ENCODE results near the gene SKOR1.

The SKOR1 gene

DNA sequence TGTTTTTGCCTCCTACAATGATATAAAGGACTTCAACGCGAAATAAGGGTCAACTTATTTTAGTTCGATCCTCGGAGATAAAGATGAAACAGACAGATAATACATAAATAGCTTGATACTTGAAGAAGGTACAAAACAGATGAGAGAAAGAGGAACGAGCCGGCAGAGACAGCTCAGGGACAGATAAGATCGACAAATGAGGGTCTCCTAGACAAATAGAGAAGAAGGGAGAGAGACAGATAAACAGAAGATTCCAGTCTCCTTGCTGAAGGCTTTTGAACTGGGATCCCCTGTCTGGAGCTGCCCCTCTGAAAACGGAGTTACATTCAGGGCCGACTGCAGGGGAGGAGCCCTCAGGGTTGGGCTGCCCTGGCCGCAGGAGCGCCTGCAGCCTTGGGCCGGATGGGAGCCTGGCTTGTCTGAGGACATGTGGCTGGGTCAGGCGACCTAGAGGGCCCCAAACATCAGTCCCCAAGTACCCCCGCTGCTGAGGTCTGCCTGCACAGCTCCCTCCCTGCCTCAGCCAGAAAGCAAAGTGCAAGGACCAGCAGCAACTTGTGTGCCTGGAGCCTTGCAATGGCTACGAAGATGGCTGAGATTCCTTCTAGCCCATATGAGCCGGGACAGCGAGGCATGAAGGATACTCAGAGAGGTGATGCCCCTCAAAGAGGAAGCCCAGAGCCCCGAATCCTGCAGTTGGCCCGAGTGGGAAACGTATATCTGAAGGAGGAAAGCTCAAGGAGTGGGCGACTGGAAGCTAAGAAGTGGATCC is 926 bp upstream of the SKOR1 start:
- Histone ChIP-seq H3K4me3 (IDR thresholded peaks at IDR 0.05; ENCODE audit: insufficient read depth, low read depth, low read length) (no peak overlapping the region), H2AFZ (ENCODE audit: low read depth) (no peak overlapping the region), H4K20me1 (ENCODE audit: insufficient read depth) (no peaks in the 10 kb centered on the region), H3K36me3 (ENCODE audit: insufficient read depth) (no peaks in the 10 kb centered on the region), H3K27ac (no peak overlapping the region), H3K27me3 (ENCODE audit: insufficient read depth, low read depth) (peaks cover 3% of the 10 kb centered on the region; the same call in 1 of the 2 replicates), H3K4me1 (ENCODE audit: low read depth, poor library complexity, severe bottlenecking) (no peaks in the 10 kb centered on the region), H3K4me2 (no peak overlapping the region), H3K9ac (no peak overlapping the region), H3K79me2 (ENCODE audit: insufficient read depth, low read depth) (no peaks in the 10 kb centered on the region)
- TF ChIP-seq, protein P1, sequence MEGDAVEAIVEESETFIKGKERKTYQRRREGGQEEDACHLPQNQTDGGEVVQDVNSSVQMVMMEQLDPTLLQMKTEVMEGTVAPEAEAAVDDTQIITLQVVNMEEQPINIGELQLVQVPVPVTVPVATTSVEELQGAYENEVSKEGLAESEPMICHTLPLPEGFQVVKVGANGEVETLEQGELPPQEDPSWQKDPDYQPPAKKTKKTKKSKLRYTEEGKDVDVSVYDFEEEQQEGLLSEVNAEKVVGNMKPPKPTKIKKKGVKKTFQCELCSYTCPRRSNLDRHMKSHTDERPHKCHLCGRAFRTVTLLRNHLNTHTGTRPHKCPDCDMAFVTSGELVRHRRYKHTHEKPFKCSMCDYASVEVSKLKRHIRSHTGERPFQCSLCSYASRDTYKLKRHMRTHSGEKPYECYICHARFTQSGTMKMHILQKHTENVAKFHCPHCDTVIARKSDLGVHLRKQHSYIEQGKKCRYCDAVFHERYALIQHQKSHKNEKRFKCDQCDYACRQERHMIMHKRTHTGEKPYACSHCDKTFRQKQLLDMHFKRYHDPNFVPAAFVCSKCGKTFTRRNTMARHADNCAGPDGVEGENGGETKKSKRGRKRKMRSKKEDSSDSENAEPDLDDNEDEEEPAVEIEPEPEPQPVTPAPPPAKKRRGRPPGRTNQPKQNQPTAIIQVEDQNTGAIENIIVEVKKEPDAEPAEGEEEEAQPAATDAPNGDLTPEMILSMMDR (conservative IDR thresholded peaks at IDR 0.05; ENCODE audit: low read depth, low read length): no peak

DNA sequence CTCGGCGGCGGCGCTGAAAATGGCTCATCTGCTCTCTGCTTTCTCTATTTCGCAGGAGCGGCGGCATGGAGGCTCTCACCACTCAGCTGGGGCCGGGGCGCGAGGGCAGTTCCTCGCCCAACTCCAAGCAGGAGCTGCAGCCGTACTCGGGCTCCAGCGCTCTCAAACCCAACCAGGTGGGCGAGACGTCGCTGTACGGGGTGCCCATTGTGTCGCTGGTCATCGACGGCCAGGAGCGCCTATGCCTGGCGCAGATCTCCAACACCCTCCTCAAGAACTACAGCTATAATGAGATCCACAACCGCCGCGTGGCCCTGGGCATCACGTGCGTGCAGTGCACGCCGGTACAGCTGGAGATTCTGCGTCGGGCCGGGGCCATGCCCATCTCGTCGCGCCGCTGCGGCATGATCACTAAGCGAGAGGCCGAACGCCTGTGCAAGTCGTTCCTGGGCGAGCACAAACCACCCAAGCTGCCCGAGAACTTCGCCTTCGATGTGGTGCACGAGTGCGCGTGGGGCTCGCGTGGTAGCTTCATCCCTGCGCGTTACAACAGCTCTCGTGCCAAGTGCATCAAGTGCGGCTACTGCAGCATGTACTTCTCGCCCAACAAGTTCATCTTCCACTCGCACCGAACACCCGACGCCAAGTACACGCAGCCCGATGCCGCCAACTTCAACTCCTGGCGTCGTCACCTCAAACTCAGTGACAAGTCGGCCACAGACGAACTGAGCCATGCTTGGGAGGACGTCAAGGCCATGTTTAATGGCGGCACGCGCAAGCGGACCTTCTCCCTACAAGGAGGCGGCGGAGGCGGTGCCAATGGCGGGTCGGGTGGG is 790 bp downstream of the SKOR1 start:
- H3K27ac ChIP-seq: no peak overlapping the region
- H3K9ac ChIP-seq: no peak overlapping the region
- no peak overlapping the region for H3K4me3 ChIP-seq (IDR thresholded peaks at IDR 0.05; ENCODE audit: insufficient read depth, low read depth, low read length)
- H3K4me1 ChIP-seq (ENCODE audit: low read depth, poor library complexity, severe bottlenecking): no peaks in the 10 kb centered on the region
- no peak overlapping the region for H3K4me2 ChIP-seq
- TF ChIP-seq, protein P1 (conservative IDR thresholded peaks at IDR 0.05; ENCODE audit: low read depth, low read length): no peak
- no peak overlapping the region for H2AFZ ChIP-seq (ENCODE audit: low read depth)
- peaks cover 3% of the 10 kb centered on the region; the same call in 1 of the 2 replicates for H3K27me3 ChIP-seq (ENCODE audit: insufficient read depth, low read depth)
- H3K79me2 ChIP-seq (ENCODE audit: insufficient read depth, low read depth): no peaks in the 10 kb centered on the region
- H4K20me1 ChIP-seq (ENCODE audit: insufficient read depth): no peaks in the 10 kb centered on the region
- no peaks in the 10 kb centered on the region for H3K36me3 ChIP-seq (ENCODE audit: insufficient read depth)

DNA sequence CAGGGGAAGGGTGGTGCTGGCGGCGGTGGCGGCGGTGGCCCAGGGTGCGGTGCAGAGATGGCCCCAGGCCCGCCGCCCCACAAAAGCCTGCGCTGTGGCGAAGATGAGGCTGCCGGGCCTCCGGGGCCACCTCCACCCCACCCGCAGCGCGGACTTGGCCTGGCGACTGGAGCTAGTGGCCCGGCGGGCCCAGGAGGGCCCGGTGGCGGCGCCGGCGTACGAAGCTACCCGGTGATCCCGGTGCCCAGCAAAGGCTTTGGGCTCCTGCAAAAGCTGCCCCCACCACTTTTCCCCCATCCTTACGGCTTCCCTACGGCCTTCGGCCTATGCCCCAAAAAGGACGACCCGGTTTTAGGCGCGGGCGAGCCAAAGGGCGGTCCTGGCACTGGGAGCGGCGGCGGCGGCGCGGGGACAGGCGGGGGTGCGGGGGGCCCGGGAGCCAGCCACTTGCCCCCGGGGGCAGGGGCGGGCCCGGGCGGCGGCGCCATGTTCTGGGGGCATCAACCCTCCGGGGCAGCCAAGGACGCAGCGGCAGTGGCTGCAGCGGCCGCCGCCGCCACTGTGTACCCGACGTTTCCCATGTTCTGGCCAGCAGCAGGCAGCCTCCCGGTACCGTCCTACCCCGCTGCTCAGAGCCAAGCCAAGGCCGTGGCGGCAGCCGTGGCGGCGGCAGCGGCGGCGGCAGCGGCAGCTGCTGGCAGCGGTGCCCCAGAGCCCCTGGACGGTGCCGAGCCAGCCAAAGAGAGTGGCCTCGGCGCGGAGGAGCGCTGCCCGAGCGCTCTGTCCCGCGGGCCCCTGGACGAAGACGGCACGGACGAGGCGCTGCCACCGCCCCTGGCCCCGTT is 1.6 kb downstream of the SKOR1 start:
- Histone ChIP-seq H3K9ac (no peak overlapping the region), H2AFZ (ENCODE audit: low read depth) (no peak overlapping the region), H4K20me1 (ENCODE audit: insufficient read depth) (no peaks in the 10 kb centered on the region), H3K4me1 (ENCODE audit: low read depth, poor library complexity, severe bottlenecking) (no peaks in the 10 kb centered on the region), H3K4me2 (no peak overlapping the region), H3K27me3 (ENCODE audit: insufficient read depth, low read depth) (peaks cover 3% of the 10 kb centered on the region; the same call in 1 of the 2 replicates), H3K36me3 (ENCODE audit: insufficient read depth) (no peaks in the 10 kb centered on the region), H3K79me2 (ENCODE audit: insufficient read depth, low read depth) (no peaks in the 10 kb centered on the region), H3K4me3 (IDR thresholded peaks at IDR 0.05; ENCODE audit: insufficient read depth, low read depth, low read length) (no peak overlapping the region), H3K27ac (no peak overlapping the region)
- TF ChIP-seq, protein P1 (conservative IDR thresholded peaks at IDR 0.05; ENCODE audit: low read depth, low read length): no peak

DNA sequence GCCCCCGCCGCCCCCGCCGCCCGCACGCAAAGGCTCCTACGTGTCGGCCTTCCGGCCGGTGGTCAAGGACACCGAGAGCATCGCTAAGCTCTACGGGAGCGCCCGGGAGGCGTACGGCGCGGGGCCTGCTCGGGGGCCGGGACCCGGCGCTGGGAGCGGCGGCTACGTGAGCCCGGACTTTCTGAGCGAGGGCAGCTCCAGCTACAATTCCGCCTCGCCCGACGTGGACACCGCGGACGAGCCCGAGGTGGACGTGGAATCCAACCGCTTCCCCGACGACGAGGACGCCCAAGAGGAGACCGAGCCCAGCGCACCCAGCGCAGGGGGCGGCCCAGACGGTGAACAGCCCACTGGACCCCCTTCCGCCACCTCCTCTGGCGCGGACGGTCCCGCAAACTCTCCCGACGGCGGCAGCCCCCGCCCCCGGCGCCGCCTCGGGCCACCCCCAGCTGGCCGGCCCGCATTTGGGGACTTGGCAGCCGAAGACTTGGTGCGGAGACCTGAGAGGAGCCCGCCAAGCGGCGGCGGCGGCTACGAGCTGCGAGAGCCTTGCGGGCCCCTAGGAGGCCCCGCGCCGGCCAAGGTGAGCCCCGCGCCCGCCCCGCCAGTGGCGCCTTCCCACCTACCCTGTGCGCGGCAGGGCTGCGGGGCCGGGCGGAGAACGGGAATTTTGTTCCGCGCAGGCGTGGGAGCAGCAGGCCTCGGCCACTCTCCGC is 2.4 kb downstream of the SKOR1 start:
- Histone ChIP-seq H3K27me3 (ENCODE audit: insufficient read depth, low read depth) (peaks cover 3% of the 10 kb centered on the region; the same call in 1 of the 2 replicates), H3K4me1 (ENCODE audit: low read depth, poor library complexity, severe bottlenecking) (no peaks in the 10 kb centered on the region), H3K9ac (no peak overlapping the region), H3K36me3 (ENCODE audit: insufficient read depth) (no peaks in the 10 kb centered on the region), H3K4me2 (no peak overlapping the region), H3K79me2 (ENCODE audit: insufficient read depth, low read depth) (no peaks in the 10 kb centered on the region), H4K20me1 (ENCODE audit: insufficient read depth) (no peaks in the 10 kb centered on the region), H2AFZ (ENCODE audit: low read depth) (no peak overlapping the region), H3K4me3 (IDR thresholded peaks at IDR 0.05; ENCODE audit: insufficient read depth, low read depth, low read length) (no peak overlapping the region), H3K27ac (no peak overlapping the region)
- TF ChIP-seq, protein P1 (conservative IDR thresholded peaks at IDR 0.05; ENCODE audit: low read depth, low read length): no peak

Data from KMS-11 (cell line).